SK-N-SH treated with all-trans-retinoic acid at 6 μM for 48 hours (cell line): ENCODE measurements around the gene KCND2.

ENCODE experiments used
- ATAC-seq: fragments of 200-7000 bp; cut with Tn5 transposase; 3 replicates; pipeline ENCODE4 v1.9.1; 2020; ENCODE audit warnings: mild to moderate bottlenecking, moderate library complexity
- ARNTL ChIP-seq: fragments of 450-650 bp; formaldehyde crosslinking; IDR thresholded peaks from 2 replicates; pipeline ENCODE4 v1.5.0; 2020; ENCODE audit warnings: low read depth, mild to moderate bottlenecking, moderate library complexity, borderline replicate concordance
- BACH2 ChIP-seq: fragments of 250-450 bp; sonication (Bioruptor Pico); IDR thresholded peaks from 2 replicates; pipeline ENCODE4 v1.9.0; 2021; ENCODE audit warnings: mild to moderate bottlenecking, borderline replicate concordance
- CSDC2 ChIP-seq: fragments of 250-450 bp; sonication (Bioruptor Pico); IDR thresholded peaks from 2 replicates; pipeline ENCODE4 v1.5.0; 2020; ENCODE audit warnings: mild to moderate bottlenecking, moderate library complexity
- ESRRG ChIP-seq: fragments of 250-450 bp; sonication (Bioruptor Pico); IDR thresholded peaks from 2 replicates; pipeline ENCODE4 v1.6.1; 2021; ENCODE audit warnings: mild to moderate bottlenecking
- GLIS3 ChIP-seq: fragments of 250-450 bp; sonication (Bioruptor Pico); IDR thresholded peaks from 2 replicates; pipeline ENCODE4 v1.5.0; 2020; ENCODE audit warnings: mild to moderate bottlenecking, moderate library complexity
- ISL1 ChIP-seq: fragments of 250-450 bp; sonication (Bioruptor Pico); IDR thresholded peaks from 2 replicates; pipeline ENCODE4 v2.1.2; 2022; ENCODE audit warnings: mild to moderate bottlenecking, moderate library complexity
- OSR1 ChIP-seq: fragments of 250-450 bp; sonication (Bioruptor Pico); IDR thresholded peaks from 2 replicates; pipeline ENCODE4 v1.8.0; 2022; ENCODE audit warnings: moderate library complexity, mild to moderate bottlenecking, inconsistent platforms
- POU6F1 ChIP-seq: fragments of 250-450 bp; sonication (Bioruptor Pico); IDR thresholded peaks from 2 replicates; pipeline ENCODE4 v1.8.0; 2021; ENCODE audit warnings: low read depth, mild to moderate bottlenecking, moderate library complexity, borderline replicate concordance
- PPARA ChIP-seq: fragments of 250-450 bp; sonication (Bioruptor Pico); IDR thresholded peaks from 2 replicates; pipeline ENCODE4 v1.5.0; 2020; ENCODE audit warnings: mild to moderate bottlenecking, borderline replicate concordance
- RARB ChIP-seq: fragments of 250-450 bp; sonication (Bioruptor Pico); IDR thresholded peaks from 2 replicates; pipeline ENCODE4 v1.8.0; 2021; ENCODE audit warnings: mild to moderate bottlenecking, moderate library complexity
- SNAI2 ChIP-seq: fragments of 250-450 bp; sonication (Bioruptor Pico); IDR thresholded peaks from 2 replicates; pipeline ENCODE4 v1.5.0; 2020; ENCODE audit warnings: mild to moderate bottlenecking, moderate library complexity
- TCF4 ChIP-seq: fragments of 250-450 bp; sonication (Bioruptor Pico); IDR thresholded peaks from 2 replicates; pipeline ENCODE4 v1.8.0; 2021; ENCODE audit warnings: mild to moderate bottlenecking, moderate library complexity, borderline replicate concordance
- TOX ChIP-seq: fragments of 250-450 bp; sonication (Bioruptor Pico); IDR thresholded peaks from 2 replicates; pipeline ENCODE4 v1.8.0; 2021; ENCODE audit warnings: mild to moderate bottlenecking, moderate library complexity, borderline replicate concordance
- TSHZ2 ChIP-seq: fragments of 250-450 bp; sonication (Bioruptor Pico); IDR thresholded peaks from 2 replicates; pipeline ENCODE4 v1.5.0; 2020; ENCODE audit warnings: mild to moderate bottlenecking, moderate library complexity
- ZC3H10 ChIP-seq: fragments of 250-450 bp; sonication (Bioruptor Pico); IDR thresholded peaks from 2 replicates; pipeline ENCODE4 v1.5.1; 2021; ENCODE audit warnings: mild to moderate bottlenecking, moderate library complexity
- ZFP3 ChIP-seq: fragments of 250-450 bp; sonication (Bioruptor Pico); IDR thresholded peaks from 2 replicates; pipeline ENCODE4 v1.5.0; 2020; ENCODE audit warnings: mild to moderate bottlenecking, moderate library complexity
- ZFP30 ChIP-seq: fragments of 450-650 bp; formaldehyde crosslinking; IDR thresholded peaks from 2 replicates; pipeline ENCODE4 v1.5.0; 2022; ENCODE audit warnings: mild to moderate bottlenecking, moderate library complexity
- ZNF70 ChIP-seq: fragments of 450-650 bp; formaldehyde crosslinking; IDR thresholded peaks from 2 replicates; pipeline ENCODE4 v1.5.0; 2020; ENCODE audit warnings: mild to moderate bottlenecking, moderate library complexity
- ZNF8 ChIP-seq: fragments of 450-650 bp; formaldehyde crosslinking; IDR thresholded peaks from 2 replicates; pipeline ENCODE4 v1.5.0; 2020; ENCODE audit warnings: mild to moderate bottlenecking, moderate library complexity
- TF ChIP-seq, protein P1 (sequence below): fragments of 250-450 bp; sonication (Bioruptor Pico); IDR thresholded peaks from 2 replicates; pipeline ENCODE4 v1.5.1; 2020; ENCODE audit warnings: low read depth, mild to moderate bottlenecking, moderate library complexity

The KCND2 gene

DNA sequence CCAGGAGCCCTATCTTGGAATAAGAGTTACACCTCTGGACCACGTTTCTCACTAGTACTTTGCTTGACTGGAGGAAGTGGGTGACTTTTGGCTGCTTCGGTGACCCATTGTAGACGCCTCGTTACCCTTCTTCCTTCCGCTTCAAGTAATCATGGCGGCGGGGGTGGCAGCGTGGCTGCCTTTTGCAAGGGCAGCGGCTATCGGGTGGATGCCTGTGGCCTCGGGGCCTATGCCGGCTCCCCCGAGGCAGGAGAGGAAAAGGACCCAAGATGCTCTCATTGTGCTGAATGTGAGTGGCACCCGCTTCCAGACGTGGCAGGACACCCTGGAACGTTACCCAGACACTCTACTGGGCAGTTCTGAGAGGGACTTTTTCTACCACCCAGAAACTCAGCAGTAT, 1.5 kb downstream of the KCND2 start:
- no peak for ATAC-seq
- no peak for TF ChIP-seq ZC3H10
- no peak for TF ChIP-seq ISL1 (CRISPR knock-in tag)
- no peak for TF ChIP-seq ARNTL (CRISPR knock-in tag)
- TF ChIP-seq CSDC2 (CRISPR knock-in tag): no peak
- TF ChIP-seq, protein P1, sequence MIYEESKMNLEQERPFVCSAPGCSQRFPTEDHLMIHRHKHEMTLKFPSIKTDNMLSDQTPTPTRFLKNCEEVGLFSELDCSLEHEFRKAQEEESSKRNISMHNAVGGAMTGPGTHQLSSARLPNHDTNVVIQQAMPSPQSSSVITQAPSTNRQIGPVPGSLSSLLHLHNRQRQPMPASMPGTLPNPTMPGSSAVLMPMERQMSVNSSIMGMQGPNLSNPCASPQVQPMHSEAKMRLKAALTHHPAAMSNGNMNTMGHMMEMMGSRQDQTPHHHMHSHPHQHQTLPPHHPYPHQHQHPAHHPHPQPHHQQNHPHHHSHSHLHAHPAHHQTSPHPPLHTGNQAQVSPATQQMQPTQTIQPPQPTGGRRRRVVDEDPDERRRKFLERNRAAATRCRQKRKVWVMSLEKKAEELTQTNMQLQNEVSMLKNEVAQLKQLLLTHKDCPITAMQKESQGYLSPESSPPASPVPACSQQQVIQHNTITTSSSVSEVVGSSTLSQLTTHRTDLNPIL (CRISPR knock-in tag): no peak
- no peak for TF ChIP-seq TSHZ2 (CRISPR knock-in tag)

- no peak for ATAC-seq
- TF ChIP-seq OSR1 (CRISPR knock-in tag) (no peak), GLIS3 (CRISPR knock-in tag) (no peak), RARB (CRISPR knock-in tag) (no peak), ZC3H10 (no peak), SNAI2 (CRISPR knock-in tag) (no peak), ARNTL (CRISPR knock-in tag) (no peak)
These were observed 1.9 kb downstream of the KCND2 start for GRCh38 chr7:120274899-120275298.

DNA sequence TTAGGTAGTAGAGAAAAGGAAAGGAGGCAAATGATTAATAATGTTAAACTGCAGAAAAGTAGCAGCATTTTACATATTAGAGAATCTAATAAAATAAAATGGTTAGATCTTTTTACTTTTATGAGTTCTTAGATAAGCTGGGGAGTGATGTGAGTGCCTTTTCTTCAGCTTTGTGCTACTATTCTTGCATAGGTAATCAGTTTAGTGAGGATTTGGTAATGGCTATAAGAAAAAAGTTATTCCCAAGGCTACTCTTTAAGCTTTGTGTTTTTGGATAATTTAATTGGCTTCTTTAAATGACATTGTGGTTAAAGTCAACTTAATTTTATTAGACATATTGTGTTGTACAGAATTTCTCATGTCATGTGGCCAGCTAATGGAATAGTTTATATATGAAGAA, 3.7 kb downstream of the KCND2 start:
- TF ChIP-seq SNAI2 (CRISPR knock-in tag) (no peak), PPARA (CRISPR knock-in tag) (no peak), ZNF70 (CRISPR knock-in tag) (no peak), ZFP30 (CRISPR knock-in tag) (no peak), ZC3H10 (no peak), BACH2 (no peak), TCF4 (no peak), OSR1 (CRISPR knock-in tag) (no peak), GLIS3 (CRISPR knock-in tag) (no peak), CSDC2 (CRISPR knock-in tag) (no peak), TSHZ2 (CRISPR knock-in tag) (no peak), ZNF8 (CRISPR knock-in tag) (no peak), POU6F1 (CRISPR knock-in tag) (no peak), RARB (CRISPR knock-in tag) (no peak), TOX (CRISPR knock-in tag) (no peak), ARNTL (CRISPR knock-in tag) (no peak), ISL1 (CRISPR knock-in tag) (no peak), ESRRG (no peak), ZFP3 (CRISPR knock-in tag) (no peak)
- TF ChIP-seq, protein P1 (CRISPR knock-in tag): no peak
- TF ChIP-seq, all 23 proteins: peak for 0
- no peak for ATAC-seq
